GM12878 (cell line): Measurements from ENCODE around the gene ZNF552. TPM values are rescaled to one million over a fixed set of nuclear protein-coding genes. Genes with fewer than 3 reads are reported as not detected.

Experiments
- ATAC-seq: fragments of 200-7000 bp; cut with Tn5 transposase; 3 replicates; pipeline ENCODE4 v1.9.1; 2020; ENCODE audit warnings: mild to moderate bottlenecking, moderate library complexity
- BruUV-seq: library from RNA; stranded (reverse); fragments of 400-500 nt; replicated peaks from 2 replicates; lab custom pipeline; 2021; lab: Mats Ljungman, UMichigan
- CTCF ChIA-PET: fragments of 300-600 bp; sonication (Branson Sonifier 250); formaldehyde crosslinking; extraction: SDS; loops from one replicate; lab custom pipeline; 2021; ENCODE audit warnings: inconsistent platforms; lab: Yijun Ruan, JAX
- POLR2A ChIA-PET: fragments of 350-600 bp; formaldehyde crosslinking; extraction: SDS; loops from one replicate; lab custom pipeline; 2021; ENCODE audit warnings: inconsistent platforms; lab: Charles Lee
- RAD21 ChIA-PET: fragments of 300-600 bp; sonication (Branson Sonifier 250); formaldehyde crosslinking; loops from one replicate; lab custom pipeline; 2023; ENCODE audit warnings: antibody characterized with exemption; ENCODE audit not compliant: unreplicated experiment; lab: Charles Lee
- SMC1A ChIA-PET: fragments of 300-600 bp; sonication (Branson Sonifier 250); formaldehyde crosslinking; loops from one replicate; lab custom pipeline; 2023; ENCODE audit not compliant: unreplicated experiment, uncharacterized antibody; lab: Charles Lee
- DNase-seq: peaks from one replicate; pipeline ENCODE4 v3.0.0-alpha.2; 2011; ENCODE audit warnings: low read depth, low spot score
- FAIRE-seq: peaks from 3 replicates; lab custom pipeline; 2011; peaks lifted over from hg19 to GRCh38; lab: Jason Lieb, UNC
- H2AFZ ChIP-seq: 2 replicates; pipeline ENCODE4 v1.6.0; 2011; ENCODE audit warnings: low read depth, low read length, control low read depth; ENCODE audit not compliant: control insufficient read depth
- H3K27ac ChIP-seq: 2 replicates; pipeline ENCODE4 v1.5.1; 2011; ENCODE audit warnings: control low read depth; ENCODE audit not compliant: control insufficient read depth, insufficient read depth
- H3K27me3 ChIP-seq, 2 experiments: replicated peaks in 1 of 2; 2 replicates each; pipeline versions ENCODE4 v1.6.0 to v1.6.1; 2011; ENCODE audit warnings: low read length in 1 of 2; ENCODE audit not compliant: control insufficient read depth in 2 of 2, insufficient read depth in 2 of 2
- H3K36me3 ChIP-seq, 2 experiments: 2 replicates each; pipeline ENCODE4 v1.5.1; 2011; ENCODE audit warnings: low read length in 1 of 2; ENCODE audit not compliant: control insufficient read depth in 2 of 2, insufficient read depth in 2 of 2
- H3K4me1 ChIP-seq: 2 replicates; pipeline ENCODE4 v1.6.1; 2011; ENCODE audit warnings: mild to moderate bottlenecking, low read length, moderate library complexity, mixed read lengths; ENCODE audit not compliant: control insufficient read depth, insufficient read depth
- H3K4me2 ChIP-seq: 2 replicates; pipeline ENCODE4 v1.6.0; 2011; ENCODE audit warnings: control low read depth; ENCODE audit not compliant: control insufficient read depth, insufficient read depth
- H3K4me3 ChIP-seq: fragments of 200-600 bp; sonication (generic); 2 replicates; pipeline ENCODE4 v1.5.1; 2016
- H3K79me2 ChIP-seq: 2 replicates; pipeline ENCODE4 v1.6.0; 2011; ENCODE audit warnings: low read length; ENCODE audit not compliant: control insufficient read depth, insufficient read depth
- H3K9ac ChIP-seq: 2 replicates; pipeline ENCODE4 v1.8.0; 2011; ENCODE audit warnings: low read length, control low read depth, mixed read lengths; ENCODE audit not compliant: control insufficient read depth, insufficient read depth
- H3K9me3 ChIP-seq: replicated peaks from 3 replicates; pipeline ENCODE4 v1.5.1; 2011; ENCODE audit warnings: mild to moderate bottlenecking, low read length; ENCODE audit not compliant: control insufficient read depth, insufficient read depth
- H4K20me1 ChIP-seq: 2 replicates; pipeline ENCODE4 v1.6.0; 2011; ENCODE audit not compliant: control insufficient read depth, insufficient read depth
- SMAD1 ChIP-seq: fragments of 450-650 bp; IDR thresholded peaks from 2 replicates; pipeline ENCODE4 v1.6.1; 2018; ENCODE audit warnings: mild to moderate bottlenecking, low read depth; ENCODE audit not compliant: partially characterized antibody
- TARDBP ChIP-seq: IDR thresholded peaks from 2 replicates; pipeline ENCODE4 v1.6.1; 2016; ENCODE audit warnings: borderline replicate concordance
- in situ Hi-C: fragments of 300-500 bp; cut with MboI; formaldehyde crosslinking; loops from 9 replicates; pipeline ENCODE4 v1.14.3; 2018; ENCODE audit warnings: mixed read lengths
- intact Hi-C: fragments of 100-400 bp; cut with micrococcal nuclease; formaldehyde crosslinking; loops from one replicate; pipeline ENCODE4 v1.14.2; 2022; ENCODE audit not compliant: unreplicated experiment
- polyA plus RNA-seq, 11 experiments: library from polyadenylated mRNA; depleted of rRNA in 4 of 11; unstranded in 6 of 11; stranded (reverse) in 5 of 11; fragments of >200 nt; fragmentation: Nextera tagmentation in 4 of 11; fragmentation: Illumina TruSeq in 1 of 11; extraction: Ambion mirVana in 4 of 11; extraction: Trizol in 1 of 11; gene quantifications; 1 replicate in 1 of 11; 2 replicates in 10 of 11; pipeline versions ENCODE4 v1.2.1 to v1.2.3, GENCODE V29; 2011 to 2016; ENCODE audit warnings: inconsistent platforms in 2 of 11, missing spikeins in 2 of 11, low read depth in 1 of 11
- total RNA-seq, 4 experiments: library from RNA; depleted of rRNA in 3 of 4; stranded (reverse); fragments of >200 nt in 3 of 4; fragmentation: Illumina TruSeq in 1 of 4; extraction: Trizol in 1 of 4; gene quantifications; 2 replicates each; pipeline versions ENCODE4 v1.2.1 to v1.2.3, GENCODE V29; 2013 to 2021
- TF ChIP-seq, protein P1 (sequence below): fragments of 450-650 bp; IDR thresholded peaks from 2 replicates; pipeline ENCODE4 v1.6.1; 2017; ENCODE audit warnings: mild to moderate bottlenecking, low read depth, inconsistent platforms; ENCODE audit not compliant: poor library complexity, severe bottlenecking
- TF ChIP-seq, protein P2 (sequence below): fragments of 450-650 bp; IDR thresholded peaks from 2 replicates; pipeline ENCODE4 v1.6.1; 2018; ENCODE audit warnings: mild to moderate bottlenecking, low read depth, moderate library complexity; ENCODE audit not compliant: partially characterized antibody

The ZNF552 gene
- total and polyA plus RNA-seq, 10 of the 15 experiments (the other 5 are each of a cell fraction or from before 2014, with no cell fraction given), result 3.6 to 13.3 (median 8.0) TPM

DNA sequence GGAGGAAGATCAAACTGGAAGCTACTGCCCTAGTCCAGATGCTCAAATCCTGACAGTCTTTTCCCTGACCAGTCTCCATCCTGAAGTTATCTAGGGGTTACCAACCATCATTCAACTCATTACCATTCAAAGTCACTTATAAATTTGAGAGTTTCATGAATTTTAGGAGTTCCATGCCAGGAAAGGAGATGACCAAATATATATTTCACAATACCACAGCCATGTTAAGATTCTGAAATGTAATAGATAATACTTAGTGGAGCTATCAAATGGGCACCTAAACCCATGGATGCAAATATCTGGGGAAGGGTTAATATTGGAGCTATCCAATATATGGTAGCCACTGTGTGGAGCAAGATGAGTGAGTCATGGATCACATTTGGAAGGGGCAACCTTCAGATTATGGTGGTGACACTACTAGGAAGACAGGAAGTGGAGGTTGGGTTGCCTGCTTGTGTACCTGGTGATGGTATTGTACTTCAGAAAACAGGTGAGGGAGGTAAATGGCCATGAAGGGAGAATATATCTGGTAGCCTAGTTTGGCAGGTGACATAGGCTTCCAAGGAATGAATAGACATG lies 26.5 kb downstream of the ZNF552 start:
- Histone ChIP-seq H3K4me1 (no peaks in the 10 kb centered on the region), H3K9me3 (peaks cover 19% of the 10 kb centered on the region; the same call in 2 of the 3 replicates), H3K79me2 (no peaks in the 10 kb centered on the region; the same call in 1 of the 2 replicates), H2AFZ (no peak overlapping the region), H4K20me1 (no peaks in the 10 kb centered on the region), H3K36me3 (peaks cover 3 to 8% of the 10 kb centered on the region in 2 experiments; a peak in 3 of 4 replicates), H3K9ac (no peak overlapping the region), H3K4me2 (no peak overlapping the region), H3K27ac (no peak overlapping the region), H3K27me3 (no peaks in the 10 kb centered on the region), H3K4me3 (no peak overlapping the region)
- in situ Hi-C loops (no loop called here), intact Hi-C loops (no loop called here)
- TSS peak; percentile 16 for BruUV-seq
- ChIA-PET SMC1A (no interaction called here), CTCF (no interaction called here), RAD21 (no interaction called here), POLR2A (no interaction called here)
- FAIRE-seq, result no peak
- DNase-seq, result no peak
- TF ChIP-seq, protein P1, sequence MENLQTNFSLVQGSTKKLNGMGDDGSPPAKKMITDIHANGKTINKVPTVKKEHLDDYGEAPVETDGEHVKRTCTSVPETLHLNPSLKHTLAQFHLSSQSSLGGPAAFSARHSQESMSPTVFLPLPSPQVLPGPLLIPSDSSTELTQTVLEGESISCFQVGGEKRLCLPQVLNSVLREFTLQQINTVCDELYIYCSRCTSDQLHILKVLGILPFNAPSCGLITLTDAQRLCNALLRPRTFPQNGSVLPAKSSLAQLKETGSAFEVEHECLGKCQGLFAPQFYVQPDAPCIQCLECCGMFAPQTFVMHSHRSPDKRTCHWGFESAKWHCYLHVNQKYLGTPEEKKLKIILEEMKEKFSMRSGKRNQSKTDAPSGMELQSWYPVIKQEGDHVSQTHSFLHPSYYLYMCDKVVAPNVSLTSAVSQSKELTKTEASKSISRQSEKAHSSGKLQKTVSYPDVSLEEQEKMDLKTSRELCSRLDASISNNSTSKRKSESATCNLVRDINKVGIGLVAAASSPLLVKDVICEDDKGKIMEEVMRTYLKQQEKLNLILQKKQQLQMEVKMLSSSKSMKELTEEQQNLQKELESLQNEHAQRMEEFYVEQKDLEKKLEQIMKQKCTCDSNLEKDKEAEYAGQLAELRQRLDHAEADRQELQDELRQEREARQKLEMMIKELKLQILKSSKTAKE, result no peak
- TF ChIP-seq SMAD1, result no peak
- TF ChIP-seq, protein P2, sequence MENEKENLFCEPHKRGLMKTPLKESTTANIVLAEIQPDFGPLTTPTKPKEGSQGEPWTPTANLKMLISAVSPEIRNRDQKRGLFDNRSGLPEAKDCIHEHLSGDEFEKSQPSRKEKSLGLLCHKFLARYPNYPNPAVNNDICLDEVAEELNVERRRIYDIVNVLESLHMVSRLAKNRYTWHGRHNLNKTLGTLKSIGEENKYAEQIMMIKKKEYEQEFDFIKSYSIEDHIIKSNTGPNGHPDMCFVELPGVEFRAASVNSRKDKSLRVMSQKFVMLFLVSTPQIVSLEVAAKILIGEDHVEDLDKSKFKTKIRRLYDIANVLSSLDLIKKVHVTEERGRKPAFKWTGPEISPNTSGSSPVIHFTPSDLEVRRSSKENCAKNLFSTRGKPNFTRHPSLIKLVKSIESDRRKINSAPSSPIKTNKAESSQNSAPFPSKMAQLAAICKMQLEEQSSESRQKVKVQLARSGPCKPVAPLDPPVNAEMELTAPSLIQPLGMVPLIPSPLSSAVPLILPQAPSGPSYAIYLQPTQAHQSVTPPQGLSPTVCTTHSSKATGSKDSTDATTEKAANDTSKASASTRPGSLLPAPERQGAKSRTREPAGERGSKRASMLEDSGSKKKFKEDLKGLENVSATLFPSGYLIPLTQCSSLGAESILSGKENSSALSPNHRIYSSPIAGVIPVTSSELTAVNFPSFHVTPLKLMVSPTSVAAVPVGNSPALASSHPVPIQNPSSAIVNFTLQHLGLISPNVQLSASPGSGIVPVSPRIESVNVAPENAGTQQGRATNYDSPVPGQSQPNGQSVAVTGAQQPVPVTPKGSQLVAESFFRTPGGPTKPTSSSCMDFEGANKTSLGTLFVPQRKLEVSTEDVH, result no peak
- no peak for TF ChIP-seq TARDBP
- ATAC-seq, result no peak
